HEK293 (cell line): ENCODE data around the gene TBC1D5.

Source experiments
- CTCF ChIA-PET: fragments of 350-600 bp; formaldehyde crosslinking; extraction: SDS; loops from one replicate; lab custom pipeline; 2021; ENCODE audit warnings: antibody characterized with exemption; lab: Yijun Ruan, JAX
- POLR2A ChIA-PET: fragments of 300-600 bp; formaldehyde crosslinking; extraction: SDS; loops from one replicate; lab custom pipeline; 2020; ENCODE audit warnings: antibody characterized with exemption, inconsistent platforms; lab: Yijun Ruan, JAX
- H3K27ac ChIP-seq: fragments of 200-500 bp; sonication (Bioruptor generic); 2 replicates; pipeline ENCODE4 v1.5.1; 2014; ENCODE audit warnings: low read depth, low read length, control low read depth, inconsistent platforms; ENCODE audit errors: extremely low read depth
- H3K36me3 ChIP-seq, 2 experiments: fragments of 200-500 bp in 1 of 2; sonication (Bioruptor generic) in 1 of 2; 1 replicate in 1 of 2; 2 replicates in 1 of 2; pipeline ENCODE4 v1.5.1; 2014 to 2017; ENCODE audit warnings: inconsistent platforms in 2 of 2, low read length in 2 of 2; ENCODE audit not compliant: control insufficient read depth in 2 of 2, insufficient read depth in 1 of 2
- H3K4me1 ChIP-seq: fragments of 200-500 bp; sonication (Bioruptor generic); 2 replicates; pipeline ENCODE4 v1.5.1; 2014; ENCODE audit warnings: mild to moderate bottlenecking, low read length, inconsistent platforms; ENCODE audit not compliant: control insufficient read depth, insufficient read depth
- H3K4me3 ChIP-seq: 2 replicates; pipeline ENCODE4 v1.5.1; 2011; ENCODE audit warnings: low read depth, mild to moderate bottlenecking, control low read depth, low read length, moderate library complexity
- H3K9me3 ChIP-seq: fragments of 200-500 bp; sonication (Bioruptor generic); 2 replicates; pipeline ENCODE4 v1.5.1; 2014; ENCODE audit warnings: low read depth, low read length, inconsistent platforms; ENCODE audit not compliant: control insufficient read depth, insufficient read depth
- ATF2 ChIP-seq: fragments of 450-650 bp; formaldehyde crosslinking; IDR thresholded peaks from 2 replicates; pipeline ENCODE4 v1.5.1; 2016; ENCODE audit warnings: missing biosample characterization, missing genetic modification characterization, low read depth
- HOXA7 ChIP-seq: sonication (generic); formaldehyde crosslinking; IDR thresholded peaks from 2 replicates; pipeline ENCODE4 v1.8.1; 2022; ENCODE audit warnings: missing genetic modification reagents, borderline replicate concordance
- IKZF3 ChIP-seq: fragments of 450-650 bp; IDR thresholded peaks from 2 replicates; pipeline ENCODE4 v1.5.0; 2018; ENCODE audit warnings: missing biosample characterization, mild to moderate bottlenecking, missing genetic modification characterization, moderate library complexity
- KLF1 ChIP-seq: fragments of 450-650 bp; formaldehyde crosslinking; IDR thresholded peaks from 2 replicates; pipeline ENCODE4 v1.5.1; 2016; ENCODE audit warnings: missing biosample characterization, missing genetic modification characterization
- KLF8 ChIP-seq: fragments of 450-650 bp; formaldehyde crosslinking; IDR thresholded peaks from 2 replicates; pipeline ENCODE4 v1.5.1; 2016; ENCODE audit warnings: missing biosample characterization, missing genetic modification characterization
- KLF9 ChIP-seq: fragments of 450-650 bp; formaldehyde crosslinking; IDR thresholded peaks from 2 replicates; pipeline ENCODE4 v1.5.1; 2016; ENCODE audit warnings: missing biosample characterization, missing genetic modification characterization, low read depth
- PRDM10 ChIP-seq: fragments of 450-650 bp; formaldehyde crosslinking; IDR thresholded peaks from 2 replicates; pipeline ENCODE4 v1.5.1; 2016; ENCODE audit warnings: missing biosample characterization, missing genetic modification characterization
- TCF7L2 ChIP-seq: IDR thresholded peaks from 2 replicates; pipeline ENCODE4 v1.6.1; 2011; ENCODE audit warnings: low read depth, mild to moderate bottlenecking, inconsistent platforms, low read length, moderate library complexity, borderline replicate concordance
- ZBTB6 ChIP-seq: fragments of 450-650 bp; formaldehyde crosslinking; IDR thresholded peaks from 2 replicates; pipeline ENCODE4 v1.5.1; 2017; ENCODE audit warnings: missing biosample characterization, missing genetic modification characterization
- ZEB2 ChIP-seq: fragments of 450-650 bp; formaldehyde crosslinking; IDR thresholded peaks from 2 replicates; pipeline ENCODE4 v1.5.1; 2016; ENCODE audit warnings: missing biosample characterization, missing genetic modification characterization
- ZFP69B ChIP-seq: fragments of 450-650 bp; formaldehyde crosslinking; IDR thresholded peaks from 2 replicates; pipeline ENCODE4 v1.5.1; 2016; ENCODE audit warnings: missing biosample characterization, missing genetic modification characterization
- ZNF148 ChIP-seq: fragments of 450-650 bp; formaldehyde crosslinking; IDR thresholded peaks from 2 replicates; pipeline ENCODE4 v1.5.0; 2017; ENCODE audit warnings: missing biosample characterization, missing genetic modification characterization, borderline replicate concordance
- ZNF2 ChIP-seq: fragments of 450-650 bp; formaldehyde crosslinking; IDR thresholded peaks from 2 replicates; pipeline ENCODE4 v1.5.1; 2016; ENCODE audit warnings: missing biosample characterization, missing genetic modification characterization
- ZNF501 ChIP-seq: fragments of 450-650 bp; formaldehyde crosslinking; IDR thresholded peaks from 2 replicates; pipeline ENCODE4 v1.5.1; 2016; ENCODE audit warnings: missing biosample characterization, missing genetic modification characterization
- ZNF513 ChIP-seq: fragments of 450-650 bp; IDR thresholded peaks from 2 replicates; pipeline ENCODE4 v1.5.1; 2018; ENCODE audit warnings: missing biosample characterization, missing genetic modification characterization
- ZNF549 ChIP-seq: fragments of 450-650 bp; IDR thresholded peaks from 2 replicates; pipeline ENCODE4 v1.5.1; 2018; ENCODE audit warnings: missing biosample characterization, missing genetic modification characterization, mild to moderate bottlenecking, inconsistent platforms, moderate library complexity
- ZNF555 ChIP-seq: fragments of 450-650 bp; formaldehyde crosslinking; conservative IDR thresholded peaks from 2 replicates; pipeline ENCODE4 v1.5.1; 2017; ENCODE audit warnings: missing biosample characterization, mild to moderate bottlenecking, missing genetic modification characterization, inconsistent platforms
- ZNF571 ChIP-seq: fragments of 450-650 bp; formaldehyde crosslinking; IDR thresholded peaks from 2 replicates; pipeline ENCODE4 v1.5.0; 2017; ENCODE audit warnings: missing biosample characterization, missing genetic modification characterization
- ZNF600 ChIP-seq: fragments of 450-650 bp; formaldehyde crosslinking; IDR thresholded peaks from 2 replicates; pipeline ENCODE4 v1.5.1; 2016; ENCODE audit warnings: missing biosample characterization, missing genetic modification characterization
- ZNF621 ChIP-seq: fragments of 450-650 bp; formaldehyde crosslinking; IDR thresholded peaks from 2 replicates; pipeline ENCODE4 v1.5.1; 2017; ENCODE audit warnings: missing biosample characterization, missing genetic modification characterization
- ZNF624 ChIP-seq: fragments of 450-650 bp; formaldehyde crosslinking; IDR thresholded peaks from 2 replicates; pipeline ENCODE4 v1.5.1; 2017; ENCODE audit warnings: missing biosample characterization, missing genetic modification characterization
- ZNF768 ChIP-seq: fragments of 450-650 bp; formaldehyde crosslinking; IDR thresholded peaks from 2 replicates; pipeline ENCODE4 v1.5.1; 2018; ENCODE audit warnings: missing biosample characterization, mild to moderate bottlenecking, missing genetic modification characterization
- ZNF792 ChIP-seq: fragments of 450-650 bp; formaldehyde crosslinking; IDR thresholded peaks from 2 replicates; pipeline ENCODE4 v1.5.1; 2016; ENCODE audit warnings: missing biosample characterization, missing genetic modification characterization
- ZNF830 ChIP-seq: fragments of 450-650 bp; IDR thresholded peaks from 2 replicates; pipeline ENCODE4 v1.5.0; 2018; ENCODE audit warnings: missing biosample characterization, missing genetic modification characterization, low read depth, mild to moderate bottlenecking, moderate library complexity

Gene TBC1D5

GRCh38 chr3:17243621-17244020, 498.8 kb downstream of the TBC1D5 start:
- CTCF ChIA-PET = interaction anchor here (0.6 to 0.9 kb wide), 4 partner anchors 10 to 685 kb away, joined by 3 to 4 read pairs (median 3); no protein-coding TSS in a partner anchor

GRCh38 chr3:17239417-17239816, 503.0 kb downstream of the TBC1D5 start:
- H3K36me3 ChIP-seq = no peaks in the 10 kb centered on the region
- no peak overlapping the region for H3K27ac ChIP-seq
- no peak overlapping the region for H3K4me3 ChIP-seq
- ChIA-PET CTCF (interaction anchor here (0.6 to 1.3 kb wide), 2 partner anchors 43 to 412 kb away, joined by 3 read pairs; no protein-coding TSS in a partner anchor), POLR2A (no interaction called here)
- H3K9me3 ChIP-seq = no peaks in the 10 kb centered on the region
- H3K4me1 ChIP-seq = no peaks in the 10 kb centered on the region
- TF ChIP-seq ZNF148 (tag by site-specific recombination) (no peak), ZNF555 (no peak), KLF8 (tag by site-specific recombination) (no peak), ZNF549 (no peak), ZNF501 (no peak), ZNF792 (tag by site-specific recombination) (no peak), ZNF621 (tag by site-specific recombination) (no peak), ZNF624 (tag by site-specific recombination) (no peak), ZBTB6 (tag by site-specific recombination) (no peak), ZNF830 (tag by site-specific recombination) (no peak), ZFP69B (tag by site-specific recombination) (no peak), ZNF571 (tag by site-specific recombination) (no peak), HOXA7 (CRISPR knock-in tag) (no peak), ZNF513 (tag by site-specific recombination) (no peak), PRDM10 (tag by site-specific recombination) (no peak), KLF1 (tag by site-specific recombination) (no peak), ZNF768 (tag by site-specific recombination) (no peak), KLF9 (tag by site-specific recombination) (no peak), IKZF3 (tag by site-specific recombination) (no peak)

More at GRCh38 chr3:17243621-17244020, 498.8 kb downstream of the TBC1D5 start:
- no peak overlapping the region for H3K27ac ChIP-seq
- POLR2A ChIA-PET = no interaction called here
- H3K36me3 ChIP-seq = no peaks in the 10 kb centered on the region
- H3K4me1 ChIP-seq = no peaks in the 10 kb centered on the region
- no peak overlapping the region for H3K4me3 ChIP-seq
- H3K9me3 ChIP-seq = no peaks in the 10 kb centered on the region
- no peak for TF ChIP-seq ZFP69B (tag by site-specific recombination)
- no peak for TF ChIP-seq ZEB2
- no peak for TF ChIP-seq ATF2 (tag by site-specific recombination)
- no peak for TF ChIP-seq ZNF2 (tag by site-specific recombination)
- no peak for TF ChIP-seq ZNF600
- TF ChIP-seq TCF7L2 = no peak
